ENCODE data around the gene RBM8A.
A peak's percentile ranks its signal among the peaks of the same experiment; 100 is the strongest.

RBM8A gene

GRCh38 chr1:145889722-145890121, 37.6 kb downstream of the RBM8A start:
- no peak for DNase-seq (ENCODE audit: low read depth)
- H3K4me3 ChIP-seq (ENCODE audit: low read depth, low read length) = no peak overlapping the region

DNA sequence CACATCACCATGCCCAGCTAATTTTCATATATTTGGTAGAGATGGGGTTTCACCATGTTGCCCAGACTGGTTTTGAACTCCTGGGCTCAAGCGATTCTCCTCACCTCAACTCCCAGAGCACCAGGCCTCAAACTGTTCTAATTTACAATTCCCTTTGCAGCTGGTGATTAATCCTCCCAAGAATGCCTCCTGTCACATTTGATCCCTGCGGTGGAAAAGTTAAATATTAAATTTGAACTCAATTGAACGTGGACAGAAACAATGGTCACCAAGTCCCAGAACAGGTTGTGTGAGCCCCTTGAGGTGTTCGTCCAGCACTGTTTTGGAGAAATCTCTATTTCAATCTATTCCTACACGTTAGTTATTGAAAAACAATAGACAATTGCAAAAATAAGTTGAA, 39.7 kb downstream of the RBM8A start:
- DNase-seq (ENCODE audit: low read depth) = no peak
- no peak overlapping the region for H3K4me3 ChIP-seq (ENCODE audit: low read depth, low read length)

DNA sequence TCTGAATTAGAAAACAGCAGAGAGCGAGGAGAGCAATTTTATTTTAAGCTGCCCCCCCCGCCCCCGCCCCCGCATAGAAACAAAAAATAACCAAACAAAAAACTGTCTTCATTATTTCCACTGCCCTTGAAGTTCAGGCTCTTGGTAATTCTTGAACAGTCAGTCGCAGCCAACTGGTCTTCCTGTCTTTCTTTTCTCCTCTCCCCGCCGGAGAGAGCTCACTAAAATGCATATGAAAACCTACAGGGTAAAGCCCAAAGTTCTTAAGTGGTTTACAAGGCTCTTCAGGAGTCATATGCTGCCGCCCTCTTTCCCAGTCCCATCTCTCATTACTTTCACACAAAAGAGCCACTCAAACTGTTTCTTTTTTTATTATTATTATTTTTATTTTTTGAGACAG, 40.5 kb downstream of the RBM8A start:
- no peak for DNase-seq (ENCODE audit: low read depth)
- H3K4me3 ChIP-seq (ENCODE audit: low read depth, low read length) = no peak overlapping the region

GRCh38 chr1:145886390-145886789, 40.9 kb downstream of the RBM8A start:
- H3K4me3 ChIP-seq (ENCODE audit: low read depth, low read length) = peak overlapping the region; percentile 70
- DNase-seq (ENCODE audit: low read depth) = no peak

DNA sequence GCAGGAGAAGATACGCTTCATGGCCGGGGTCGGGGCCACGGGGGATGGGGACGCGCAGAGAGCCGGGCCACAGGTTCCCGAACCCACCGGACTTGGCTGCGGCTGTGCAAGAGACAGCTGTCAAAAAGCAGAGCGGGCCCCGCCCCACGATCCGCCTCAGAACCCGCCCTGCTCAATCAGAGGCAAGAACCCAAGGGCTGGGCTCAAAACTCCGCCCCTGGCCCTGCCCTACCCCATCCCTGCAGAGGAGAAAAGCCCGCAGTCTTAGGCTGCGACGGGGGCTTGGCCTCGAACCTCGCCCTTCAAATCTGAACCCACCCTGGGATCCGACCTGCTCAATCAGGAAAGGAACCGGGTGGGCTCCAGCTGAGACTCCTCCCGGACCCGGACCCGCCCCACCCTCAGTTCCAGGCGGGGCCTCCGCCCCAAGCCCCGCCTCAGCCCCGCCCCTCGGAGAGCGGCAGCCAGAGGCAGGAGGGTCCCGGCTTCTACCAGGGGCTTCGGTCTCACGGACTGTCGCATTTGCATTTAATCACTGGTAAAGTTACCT, 41.5 kb downstream of the RBM8A start, which contains the start of gene ANKRD35:
Gene ANKRD35, minus strand, starts transcription at position 129 of the 550 bp plus-strand sequence. Its CDS starts 108 bp downstream, at position 21.
- peak within 1 kb of the TSS; percentile 70 for H3K4me3 ChIP-seq (ENCODE audit: low read depth, low read length)
- no peak for DNase-seq (ENCODE audit: low read depth)

GRCh38 chr1:145884675-145885074, 42.6 kb downstream of the RBM8A start:
- DNase-seq (ENCODE audit: low read depth) = peak; percentile 47
- H3K4me3 ChIP-seq (ENCODE audit: low read depth, low read length) = no peak overlapping the region

DNA sequence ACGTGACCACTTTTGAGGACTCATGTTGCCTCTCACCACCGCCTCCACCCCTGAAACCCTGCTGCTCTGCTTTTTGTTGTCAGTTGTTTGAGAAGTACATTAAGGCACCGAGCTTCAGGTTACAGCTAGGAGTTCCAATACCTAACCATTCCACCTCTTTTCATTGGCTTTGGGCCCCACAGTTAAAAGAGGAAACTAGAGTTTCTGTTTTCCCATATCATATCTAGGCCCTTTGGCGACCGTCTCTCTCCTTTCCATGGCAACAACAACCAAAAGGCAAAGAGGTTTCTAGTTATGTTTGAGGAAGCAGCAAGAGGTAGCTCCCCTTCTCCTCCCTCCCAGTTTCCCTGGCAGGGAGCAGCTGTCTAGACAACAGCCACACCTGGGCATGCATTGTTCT, 47.5 kb downstream of the RBM8A start:
- DNase-seq (ENCODE audit: low read depth) = no peak
- no peak overlapping the region for H3K4me3 ChIP-seq (ENCODE audit: low read depth, low read length)

GRCh38 chr1:145878724-145879123, 48.6 kb downstream of the RBM8A start:
- H3K4me3 ChIP-seq (ENCODE audit: low read depth, low read length) = no peak overlapping the region
- DNase-seq (ENCODE audit: low read depth) = no peak

DNA sequence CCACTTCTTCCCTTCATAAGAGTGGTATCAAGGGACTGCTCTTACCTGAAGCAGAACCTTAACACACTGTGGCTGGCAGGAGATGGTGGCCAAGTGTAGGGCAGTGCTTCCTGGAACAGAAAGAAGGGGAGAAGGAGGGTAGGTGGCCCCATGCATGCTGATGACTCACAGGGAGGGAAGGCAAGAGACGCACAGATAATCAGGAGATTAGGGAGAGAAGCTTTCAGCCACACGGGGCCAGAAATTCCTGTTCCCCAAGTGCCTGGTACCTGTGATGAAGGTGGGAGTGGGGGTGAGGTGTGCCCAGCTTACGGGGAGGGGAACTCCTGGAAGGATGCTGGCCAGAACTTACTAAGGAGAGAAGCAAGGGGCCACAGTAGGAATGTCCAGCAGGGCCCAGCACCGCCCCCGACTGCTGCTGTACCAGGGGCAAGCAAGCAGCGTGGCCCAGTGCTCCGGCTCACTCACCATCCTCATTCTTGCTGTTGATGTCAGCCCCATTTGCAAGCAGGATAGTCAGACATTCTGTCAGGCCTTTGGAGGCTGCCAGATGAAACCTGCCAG, 49.3 kb downstream of the RBM8A start:
- DNase-seq (ENCODE audit: low read depth) = no peak
- H3K4me3 ChIP-seq (ENCODE audit: low read depth, low read length) = no peak overlapping the region

DNA sequence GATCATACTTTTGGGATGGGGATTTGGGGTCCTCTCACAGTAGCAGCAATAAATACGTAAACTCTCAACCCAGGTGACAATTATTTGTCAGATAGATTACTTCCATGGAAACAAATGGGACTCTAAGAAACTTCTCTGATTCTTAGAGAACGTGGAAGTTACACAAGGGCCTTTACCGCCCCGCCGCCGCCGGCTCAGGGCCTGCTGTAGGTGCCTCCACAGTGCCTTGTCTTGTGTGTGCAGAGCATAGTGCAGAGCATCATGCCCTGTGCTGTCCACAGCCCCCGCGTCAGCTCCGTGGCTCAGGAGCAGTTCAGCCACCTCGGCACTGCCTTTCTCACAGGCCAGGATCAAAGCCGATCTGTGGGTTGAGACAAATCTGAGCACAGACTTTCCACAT, 52.6 kb downstream of the RBM8A start:
- H3K4me3 ChIP-seq (ENCODE audit: low read depth, low read length) = no peak overlapping the region
- no peak for DNase-seq (ENCODE audit: low read depth)

DNA sequence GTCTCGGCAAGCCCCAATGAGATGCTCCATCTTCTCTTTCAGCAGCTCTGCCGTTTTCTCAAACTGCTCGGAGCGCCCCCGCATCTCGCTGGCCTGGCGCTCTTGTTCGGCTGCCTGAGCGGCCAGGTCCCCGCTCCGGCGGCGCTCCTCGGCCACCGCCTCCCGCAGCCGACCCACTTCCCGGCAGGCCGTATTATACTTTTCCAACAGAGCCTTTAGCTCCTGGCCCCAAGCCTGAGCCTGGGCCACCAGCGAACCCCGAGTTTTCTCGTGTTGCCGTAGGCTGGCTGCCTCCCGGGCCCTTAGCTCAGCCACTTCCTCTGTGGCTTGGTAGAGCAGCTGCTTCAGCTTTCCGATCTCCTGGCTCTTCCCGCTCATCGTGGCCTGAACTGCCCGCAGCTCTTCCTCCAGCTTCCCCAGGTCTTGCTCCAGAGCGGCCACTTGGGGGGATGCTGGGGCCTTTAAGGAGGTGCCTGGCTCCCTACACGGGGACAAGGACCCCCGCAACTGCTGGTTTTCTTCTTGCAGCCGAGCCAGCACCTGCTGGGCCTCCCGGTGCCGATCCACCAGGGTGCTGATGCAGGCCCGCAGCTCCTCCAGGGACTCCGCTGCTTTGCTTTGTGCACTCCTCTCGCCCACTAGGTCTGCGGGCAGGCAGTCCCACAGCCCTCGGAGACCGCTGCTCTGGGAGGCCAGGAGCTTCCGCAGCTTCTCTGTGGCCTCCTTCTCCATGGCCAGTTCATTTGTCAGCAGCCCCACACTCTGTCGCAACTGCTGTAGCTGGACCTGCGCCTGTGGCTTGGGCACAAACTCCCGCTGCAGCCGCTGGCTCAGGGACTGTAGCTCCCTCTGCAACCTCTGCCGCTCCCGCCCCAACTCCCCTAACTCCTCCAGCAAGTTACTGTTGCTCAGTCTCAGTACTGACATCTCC, 55.0 kb downstream of the RBM8A start:
- DNase-seq (ENCODE audit: low read depth) = no peak
- H3K4me3 ChIP-seq (ENCODE audit: low read depth, low read length) = peak overlapping the region; percentile 35

Data from skeletal muscle cell (primary cell).